ENCODE measurements around the gene FAM107A. TPM values are rescaled to one million over a fixed set of nuclear protein-coding genes. Genes with fewer than 3 reads are reported as not detected.

FAM107A gene
- total RNA-seq, 1 donor from 2014 or later, result not detected

DNA sequence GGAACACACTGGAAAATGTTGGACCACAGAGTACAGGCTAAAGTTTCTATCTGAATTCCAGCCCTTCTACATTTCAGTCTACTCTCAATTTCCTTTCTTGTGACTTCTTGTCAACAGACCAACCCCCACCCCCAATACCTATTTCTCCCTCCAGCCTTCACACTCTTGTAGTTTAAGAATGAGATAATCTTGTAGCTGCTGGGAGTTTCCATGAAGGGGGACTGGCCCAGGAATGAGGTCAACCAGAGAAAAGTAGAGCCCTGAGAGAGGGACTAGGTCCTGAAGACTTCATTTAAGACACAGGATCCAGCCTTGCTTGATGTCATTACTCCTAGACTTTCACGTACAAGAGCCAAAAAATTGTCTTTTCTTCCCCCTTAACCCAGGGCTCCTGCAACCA is 29.5 kb upstream of the FAM107A start:
- H3K27ac Mint-ChIP-seq (ENCODE audit: unreplicated experiment), result no peak overlapping the region
- DNase-seq, result no peak
- H3K4me3 Mint-ChIP-seq (ENCODE audit: unreplicated experiment), result no peak overlapping the region
- TF ChIP-seq CTCF (IDR thresholded peaks at IDR 0.05; ENCODE audit: partially characterized antibody, unreplicated experiment), result no peak
- peaks cover 4% of the 10 kb centered on the region for H3K27me3 Mint-ChIP-seq (ENCODE audit: unreplicated experiment)
- no peaks in the 10 kb centered on the region for H3K36me3 Mint-ChIP-seq (ENCODE audit: unreplicated experiment)
- peaks cover 4% of the 10 kb centered on the region for H3K4me1 Mint-ChIP-seq (ENCODE audit: low read depth, unreplicated experiment)
- no peaks in the 10 kb centered on the region for H3K9me3 Mint-ChIP-seq (ENCODE audit: unreplicated experiment)

DNA sequence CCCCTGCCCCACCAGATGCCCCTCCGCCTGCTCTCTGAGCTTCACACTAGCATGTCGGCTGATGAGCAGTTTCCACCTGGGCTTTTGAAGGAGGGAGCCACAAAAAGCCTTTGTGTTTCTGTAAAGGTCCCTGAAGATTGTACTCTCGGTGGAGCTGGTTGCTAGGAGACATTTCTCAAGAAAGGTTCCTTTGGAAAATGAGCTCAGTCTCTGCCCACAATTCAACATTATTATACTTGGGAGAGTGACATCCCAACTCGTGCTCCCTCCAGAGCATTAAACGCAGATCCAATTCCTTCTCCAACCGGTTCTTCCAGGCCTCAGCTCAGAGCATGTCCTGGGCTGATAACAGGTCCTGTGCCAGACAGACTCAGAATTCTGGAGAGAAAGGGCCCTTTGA is 26.8 kb upstream of the FAM107A start:
- H3K27ac Mint-ChIP-seq (ENCODE audit: unreplicated experiment), result no peak overlapping the region
- no peaks in the 10 kb centered on the region for H3K4me1 Mint-ChIP-seq (ENCODE audit: low read depth, unreplicated experiment)
- H3K27me3 Mint-ChIP-seq (ENCODE audit: unreplicated experiment), result peaks cover 4% of the 10 kb centered on the region
- no peaks in the 10 kb centered on the region for H3K9me3 Mint-ChIP-seq (ENCODE audit: unreplicated experiment)
- no peak overlapping the region for H3K4me3 Mint-ChIP-seq (ENCODE audit: unreplicated experiment)
- no peak for TF ChIP-seq CTCF (IDR thresholded peaks at IDR 0.05; ENCODE audit: partially characterized antibody, unreplicated experiment)
- DNase-seq, result no peak
- no peaks in the 10 kb centered on the region for H3K36me3 Mint-ChIP-seq (ENCODE audit: unreplicated experiment)

DNA sequence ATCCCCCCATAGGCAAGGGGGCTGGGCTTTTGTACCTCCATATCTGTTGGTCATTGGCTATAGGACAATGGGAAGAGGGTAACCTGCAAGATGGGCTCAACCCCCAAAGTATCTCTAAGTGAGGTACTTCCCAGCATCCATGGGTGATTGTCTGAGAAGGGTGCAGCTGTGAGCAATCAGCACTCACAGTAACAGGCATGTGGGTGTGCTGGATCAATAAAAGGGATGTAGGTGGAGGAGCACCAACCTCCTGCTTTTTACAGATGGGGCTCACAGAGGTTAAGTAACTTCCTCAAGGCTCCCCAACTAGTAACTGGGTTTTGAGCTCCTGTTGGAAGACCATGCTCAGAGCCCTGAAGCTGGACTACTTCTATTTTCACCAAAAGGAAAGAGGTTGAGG is 26.4 kb upstream of the FAM107A start:
- H3K4me1 Mint-ChIP-seq (ENCODE audit: low read depth, unreplicated experiment), result no peaks in the 10 kb centered on the region
- no peak for TF ChIP-seq CTCF (IDR thresholded peaks at IDR 0.05; ENCODE audit: partially characterized antibody, unreplicated experiment)
- H3K36me3 Mint-ChIP-seq (ENCODE audit: unreplicated experiment), result no peaks in the 10 kb centered on the region
- no peak for DNase-seq
- H3K4me3 Mint-ChIP-seq (ENCODE audit: unreplicated experiment), result no peak overlapping the region
- H3K27ac Mint-ChIP-seq (ENCODE audit: unreplicated experiment), result no peak overlapping the region
- no peaks in the 10 kb centered on the region for H3K9me3 Mint-ChIP-seq (ENCODE audit: unreplicated experiment)
- H3K27me3 Mint-ChIP-seq (ENCODE audit: unreplicated experiment), result peaks cover 4% of the 10 kb centered on the region

DNA sequence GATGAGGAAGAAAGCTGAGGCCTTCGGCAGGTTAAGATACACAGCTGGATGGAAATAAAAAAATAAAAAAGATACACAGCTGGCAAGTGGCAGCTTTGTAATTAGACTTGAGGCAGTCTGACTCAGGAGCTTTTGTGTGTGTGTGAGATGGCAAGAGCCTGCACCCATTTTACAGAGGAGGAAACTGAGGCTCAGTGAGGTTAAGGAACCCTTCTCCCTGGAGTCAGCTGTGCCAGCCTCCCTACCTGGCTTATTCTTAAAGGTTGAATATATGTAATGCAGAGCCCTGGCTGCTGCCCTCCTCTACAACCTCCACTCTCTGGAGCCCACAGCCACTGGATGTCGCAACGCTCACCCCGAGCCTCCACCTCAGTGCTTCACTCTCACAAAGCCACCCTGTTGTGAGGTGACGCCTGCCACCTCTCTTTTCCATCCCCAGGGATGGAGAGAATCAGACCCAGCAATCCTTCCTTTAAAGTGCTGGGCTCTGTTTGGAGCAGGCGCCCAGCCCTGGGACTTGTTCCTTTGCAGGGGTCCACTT is 20.6 kb upstream of the FAM107A start:
- no peak overlapping the region for H3K27ac Mint-ChIP-seq (ENCODE audit: unreplicated experiment)
- H3K4me1 Mint-ChIP-seq (ENCODE audit: low read depth, unreplicated experiment), result no peaks in the 10 kb centered on the region
- DNase-seq, result no peak
- peaks cover 2% of the 10 kb centered on the region for H3K27me3 Mint-ChIP-seq (ENCODE audit: unreplicated experiment)
- no peak for TF ChIP-seq CTCF (IDR thresholded peaks at IDR 0.05; ENCODE audit: partially characterized antibody, unreplicated experiment)
- H3K9me3 Mint-ChIP-seq (ENCODE audit: unreplicated experiment), result peaks cover 4% of the 10 kb centered on the region
- no peaks in the 10 kb centered on the region for H3K36me3 Mint-ChIP-seq (ENCODE audit: unreplicated experiment)
- H3K4me3 Mint-ChIP-seq (ENCODE audit: unreplicated experiment), result no peak overlapping the region

- DNase-seq, result no peak
- Mint-ChIP-seq H3K9me3 (ENCODE audit: unreplicated experiment) (peaks cover 4% of the 10 kb centered on the region), H3K27ac (ENCODE audit: unreplicated experiment) (no peak overlapping the region), H3K27me3 (ENCODE audit: unreplicated experiment) (peaks cover 2% of the 10 kb centered on the region), H3K4me3 (ENCODE audit: unreplicated experiment) (no peak overlapping the region), H3K36me3 (ENCODE audit: unreplicated experiment) (peaks cover under 1% of the 10 kb centered on the region), H3K4me1 (ENCODE audit: low read depth, unreplicated experiment) (no peaks in the 10 kb centered on the region)
- no peak for TF ChIP-seq CTCF (IDR thresholded peaks at IDR 0.05; ENCODE audit: partially characterized antibody, unreplicated experiment)
Observed at GRCh38 chr3:58596834-58597518, 19.8 kb upstream of the FAM107A start.
